ENCODE measurements around the gene FOXJ3.

FOXJ3 gene

DNA sequence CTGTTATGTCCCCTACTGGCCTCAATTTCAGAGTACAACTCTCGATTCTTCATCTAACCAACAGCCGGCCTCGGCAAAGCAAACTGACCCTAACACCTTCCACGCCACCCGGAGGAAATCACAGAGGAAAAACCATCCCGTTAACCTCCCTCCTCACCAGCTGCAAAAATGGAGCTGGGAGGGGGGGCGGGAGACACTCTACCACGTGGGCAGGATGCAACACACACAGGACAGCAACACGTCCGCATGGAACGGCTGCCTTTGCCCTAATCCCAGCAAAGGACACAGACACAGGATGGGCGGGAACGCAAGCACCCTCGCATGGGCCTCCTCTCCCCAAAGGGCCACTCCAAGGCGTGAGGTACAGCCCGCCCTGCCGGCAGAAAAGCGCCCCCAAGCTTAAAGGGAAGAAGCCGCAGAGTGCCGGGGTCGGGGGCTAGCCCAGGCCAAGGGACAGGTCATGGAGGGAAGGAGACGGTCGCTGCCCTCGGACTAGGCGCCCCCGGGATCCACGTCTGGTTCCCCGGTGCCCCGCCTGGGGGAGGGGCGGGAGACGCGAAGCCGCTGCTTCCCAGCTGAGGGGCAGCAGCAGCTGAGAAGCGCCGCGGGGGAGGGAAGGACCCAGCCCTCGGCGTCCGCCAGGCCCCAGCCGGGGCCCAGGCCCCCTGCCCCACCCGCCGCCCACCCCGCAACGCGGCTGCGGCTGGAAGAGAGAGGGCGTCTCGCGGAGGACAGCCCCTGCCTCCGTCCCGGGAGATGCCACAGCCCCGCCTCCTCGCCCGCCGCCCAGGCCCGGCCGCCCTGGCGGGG, 590 bp downstream of the FOXJ3 start:
- no peak for DNase-seq (ENCODE audit: low read depth)
- H3K4me3 ChIP-seq (ENCODE audit: low read depth, low read length) = peak overlapping the region; percentile 95
- TF ChIP-seq, protein P1, sequence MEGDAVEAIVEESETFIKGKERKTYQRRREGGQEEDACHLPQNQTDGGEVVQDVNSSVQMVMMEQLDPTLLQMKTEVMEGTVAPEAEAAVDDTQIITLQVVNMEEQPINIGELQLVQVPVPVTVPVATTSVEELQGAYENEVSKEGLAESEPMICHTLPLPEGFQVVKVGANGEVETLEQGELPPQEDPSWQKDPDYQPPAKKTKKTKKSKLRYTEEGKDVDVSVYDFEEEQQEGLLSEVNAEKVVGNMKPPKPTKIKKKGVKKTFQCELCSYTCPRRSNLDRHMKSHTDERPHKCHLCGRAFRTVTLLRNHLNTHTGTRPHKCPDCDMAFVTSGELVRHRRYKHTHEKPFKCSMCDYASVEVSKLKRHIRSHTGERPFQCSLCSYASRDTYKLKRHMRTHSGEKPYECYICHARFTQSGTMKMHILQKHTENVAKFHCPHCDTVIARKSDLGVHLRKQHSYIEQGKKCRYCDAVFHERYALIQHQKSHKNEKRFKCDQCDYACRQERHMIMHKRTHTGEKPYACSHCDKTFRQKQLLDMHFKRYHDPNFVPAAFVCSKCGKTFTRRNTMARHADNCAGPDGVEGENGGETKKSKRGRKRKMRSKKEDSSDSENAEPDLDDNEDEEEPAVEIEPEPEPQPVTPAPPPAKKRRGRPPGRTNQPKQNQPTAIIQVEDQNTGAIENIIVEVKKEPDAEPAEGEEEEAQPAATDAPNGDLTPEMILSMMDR (IDR thresholded peaks at IDR 0.05; ENCODE audit: control insufficient read depth, extremely low read depth, insufficient read depth) = peak; percentile 23

DNA sequence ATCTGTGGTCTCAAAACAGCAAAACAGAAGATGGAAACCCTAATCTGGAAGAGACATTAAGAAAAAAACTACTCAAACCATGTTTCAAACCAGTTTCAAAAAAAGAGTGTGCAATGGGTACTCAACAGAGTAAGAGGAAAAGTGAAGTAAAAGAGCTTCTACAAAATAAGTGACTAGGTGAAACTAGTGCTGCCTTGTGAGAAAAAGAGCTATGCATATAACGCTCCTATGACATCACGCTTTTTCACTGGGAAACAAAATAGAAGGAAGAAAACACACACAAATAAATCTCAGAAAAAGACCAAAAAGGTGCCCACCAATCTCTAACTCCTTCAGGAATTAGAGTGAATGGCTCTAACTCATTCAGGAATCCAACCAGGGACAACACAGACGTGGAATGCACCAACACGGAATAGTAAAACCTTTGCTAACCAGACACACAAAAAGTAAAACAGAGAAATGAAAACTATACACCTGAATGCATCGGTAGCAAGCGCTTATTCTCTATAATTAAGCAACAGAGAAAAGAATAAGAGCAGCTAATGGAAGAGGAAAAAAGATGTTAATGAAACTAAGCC, 1.3 kb downstream of the FOXJ3 start:
- DNase-seq (ENCODE audit: low read depth) = no peak
- peak overlapping the region; percentile 95 for H3K4me3 ChIP-seq (ENCODE audit: low read depth, low read length)
- TF ChIP-seq, protein P1 (IDR thresholded peaks at IDR 0.05; ENCODE audit: control insufficient read depth, extremely low read depth, insufficient read depth) = no peak

DNA sequence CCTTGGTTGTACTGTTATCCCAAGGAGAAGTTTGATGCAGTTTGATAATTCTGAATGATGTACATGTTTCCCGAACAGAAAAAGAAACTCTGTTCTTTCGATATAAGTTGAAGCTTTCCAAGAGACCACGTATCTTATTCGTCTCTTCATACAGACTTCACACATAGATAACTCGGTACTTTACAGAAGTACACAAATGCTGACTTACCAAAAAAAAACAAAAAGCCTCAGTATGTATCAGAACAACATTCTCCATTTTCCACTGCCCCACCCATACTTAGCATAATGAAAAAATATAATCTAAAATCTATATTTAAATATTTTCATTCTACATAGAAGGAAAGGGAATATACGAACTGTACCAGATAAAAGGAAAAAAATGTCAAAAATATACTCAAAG, 2.2 kb downstream of the FOXJ3 start:
- TF ChIP-seq, protein P1 (IDR thresholded peaks at IDR 0.05; ENCODE audit: control insufficient read depth, extremely low read depth, insufficient read depth) = no peak
- no peak for DNase-seq (ENCODE audit: low read depth)
- H3K4me3 ChIP-seq (ENCODE audit: low read depth, low read length) = peak overlapping the region; percentile 95

DNA sequence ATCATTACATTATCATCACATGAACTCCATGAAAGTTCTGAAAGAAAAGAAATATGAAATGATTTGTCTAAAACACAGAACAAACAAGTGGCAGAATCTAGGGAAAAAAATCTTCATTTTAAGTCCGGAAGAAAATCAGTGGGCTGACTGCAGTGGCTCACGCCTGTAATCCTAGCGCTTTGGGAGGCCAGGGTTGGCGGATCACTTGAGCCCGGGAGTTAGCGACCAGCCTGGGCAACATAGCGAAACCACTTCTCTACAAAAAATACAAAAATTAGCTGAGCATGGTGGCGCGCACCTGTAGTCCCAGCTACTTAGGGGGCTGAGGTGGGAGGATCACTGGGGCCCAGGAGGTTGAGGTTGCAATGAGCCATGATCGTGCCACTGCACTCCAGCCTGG, 4.8 kb downstream of the FOXJ3 start:
- H3K4me3 ChIP-seq (ENCODE audit: low read depth, low read length) = no peak overlapping the region
- TF ChIP-seq, protein P1 (IDR thresholded peaks at IDR 0.05; ENCODE audit: control insufficient read depth, extremely low read depth, insufficient read depth) = no peak
- no peak for DNase-seq (ENCODE audit: low read depth)

DNA sequence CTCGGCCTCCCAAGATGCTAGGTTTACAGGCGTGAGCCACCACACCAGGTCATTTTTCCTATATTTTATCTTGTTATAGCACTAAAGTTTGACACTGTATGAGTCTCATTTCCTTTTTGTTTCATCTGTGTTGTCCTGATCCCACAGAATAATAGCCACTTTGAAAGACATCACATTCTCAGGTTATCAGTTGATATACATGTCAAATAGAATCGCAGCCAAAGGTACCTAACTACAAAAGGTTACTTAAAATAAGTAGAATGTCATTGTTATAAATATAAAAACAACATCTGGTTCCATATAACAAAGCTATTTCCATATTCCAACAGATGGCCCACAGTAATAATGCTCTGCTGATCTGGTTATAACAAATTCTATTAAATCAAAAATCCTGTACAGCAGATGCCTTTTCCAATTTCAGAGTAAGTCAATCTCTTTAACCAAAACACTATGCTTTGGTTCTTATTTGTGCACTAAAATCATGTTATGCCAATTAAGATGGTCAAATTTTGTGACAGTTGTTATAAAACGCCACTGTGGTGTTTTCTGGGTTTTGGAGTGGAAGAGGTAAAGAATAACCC, 6.0 kb downstream of the FOXJ3 start:
- H3K4me3 ChIP-seq (ENCODE audit: low read depth, low read length) = no peak overlapping the region
- TF ChIP-seq, protein P1 (IDR thresholded peaks at IDR 0.05; ENCODE audit: control insufficient read depth, extremely low read depth, insufficient read depth) = no peak
- no peak for DNase-seq (ENCODE audit: low read depth)

DNA sequence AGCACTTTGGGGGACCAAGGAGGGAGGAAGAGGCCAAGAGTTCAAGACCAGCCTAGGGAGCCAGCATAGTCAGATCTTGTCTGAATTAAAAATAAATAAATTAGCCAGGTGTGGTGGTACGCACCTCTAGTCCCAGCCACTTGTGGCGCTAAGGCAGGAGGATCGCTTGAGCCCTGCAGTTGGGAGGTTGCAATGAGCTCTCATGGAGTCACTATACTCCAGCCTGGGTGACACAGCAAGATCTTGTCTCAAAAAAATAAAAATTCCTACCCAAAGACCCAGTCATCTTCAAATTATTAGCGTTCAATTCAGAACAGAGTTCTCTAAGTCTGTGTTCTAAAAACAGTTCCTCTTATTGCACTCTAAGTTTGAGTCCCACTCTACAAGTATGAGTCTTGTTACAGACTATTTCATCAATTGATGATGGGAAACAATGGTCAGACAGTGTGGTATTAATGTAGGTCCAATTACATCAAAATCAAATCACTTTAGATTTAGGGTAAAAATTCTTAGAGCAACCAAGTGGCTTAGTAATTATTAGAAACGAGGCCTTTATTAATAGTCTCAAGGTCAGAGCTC, 6.9 kb downstream of the FOXJ3 start:
- H3K4me3 ChIP-seq (ENCODE audit: low read depth, low read length) = no peak overlapping the region

More for the DNA sequence above, 6.9 kb downstream of the FOXJ3 start:
- no peak for DNase-seq (ENCODE audit: low read depth)
- TF ChIP-seq, protein P1 (IDR thresholded peaks at IDR 0.05; ENCODE audit: control insufficient read depth, extremely low read depth, insufficient read depth) = no peak
